ENCODE measurements around the gene KRTAP4-8.

The KRTAP4-8 gene

DNA sequence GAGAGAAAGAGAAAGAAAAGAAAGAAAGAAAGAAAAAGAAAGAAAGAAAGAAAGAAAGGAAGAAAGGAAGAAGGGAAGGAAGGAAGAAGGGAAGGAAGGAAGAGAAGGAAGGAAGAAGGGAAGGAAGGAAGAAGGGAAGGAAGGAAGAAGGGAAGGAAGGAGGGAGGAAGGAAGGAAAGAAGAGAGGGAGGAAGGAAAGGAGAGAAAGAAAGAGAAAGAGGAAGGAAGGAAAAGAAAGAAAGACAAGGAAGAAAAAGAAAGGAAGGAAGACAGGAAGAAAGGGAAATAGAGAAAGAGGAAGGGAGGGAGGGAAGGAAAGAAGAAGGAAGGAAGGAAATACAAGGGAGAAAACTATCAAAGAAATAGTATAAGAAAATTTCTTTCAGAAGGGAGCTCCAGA, 21.2 kb downstream of the KRTAP4-8 start:
- Histone ChIP-seq H3K79me2 (ENCODE audit: control insufficient read depth, low read length) (no peaks in the 10 kb centered on the region), H3K9me2 (replicated peaks; ENCODE audit: control insufficient read depth, low read length) (no peaks in the 10 kb centered on the region), H3K27ac (ENCODE audit: low read depth, low read length) (no peak overlapping the region), H3K4me2 (ENCODE audit: low read length) (no peak overlapping the region), H3K36me3 (ENCODE audit: control insufficient read depth, low read length) (no peaks in the 10 kb centered on the region), H4K20me1 (ENCODE audit: control insufficient read depth, insufficient read depth, low read depth, low read length) (no peaks in the 10 kb centered on the region), H3K9me3 (ENCODE audit: control insufficient read depth, insufficient read depth, low read length) (no peaks in the 10 kb centered on the region), H3F3A (ENCODE audit: control insufficient read depth, insufficient read depth) (no peaks in the 10 kb centered on the region), H3K4me1 (ENCODE audit: control insufficient read depth, low read length) (no peaks in the 10 kb centered on the region), H3K4me3 (ENCODE audit: low read length) (no peak overlapping the region), H3K27me3 (ENCODE audit: control insufficient read depth, low read length) (peaks cover 5% of the 10 kb centered on the region; the same call in 1 of the 2 replicates)
- no peak for TF ChIP-seq EZH2phosphoT487 (IDR thresholded peaks at IDR 0.05; ENCODE audit: borderline replicate concordance, low read length)
- TF ChIP-seq, protein P1, sequence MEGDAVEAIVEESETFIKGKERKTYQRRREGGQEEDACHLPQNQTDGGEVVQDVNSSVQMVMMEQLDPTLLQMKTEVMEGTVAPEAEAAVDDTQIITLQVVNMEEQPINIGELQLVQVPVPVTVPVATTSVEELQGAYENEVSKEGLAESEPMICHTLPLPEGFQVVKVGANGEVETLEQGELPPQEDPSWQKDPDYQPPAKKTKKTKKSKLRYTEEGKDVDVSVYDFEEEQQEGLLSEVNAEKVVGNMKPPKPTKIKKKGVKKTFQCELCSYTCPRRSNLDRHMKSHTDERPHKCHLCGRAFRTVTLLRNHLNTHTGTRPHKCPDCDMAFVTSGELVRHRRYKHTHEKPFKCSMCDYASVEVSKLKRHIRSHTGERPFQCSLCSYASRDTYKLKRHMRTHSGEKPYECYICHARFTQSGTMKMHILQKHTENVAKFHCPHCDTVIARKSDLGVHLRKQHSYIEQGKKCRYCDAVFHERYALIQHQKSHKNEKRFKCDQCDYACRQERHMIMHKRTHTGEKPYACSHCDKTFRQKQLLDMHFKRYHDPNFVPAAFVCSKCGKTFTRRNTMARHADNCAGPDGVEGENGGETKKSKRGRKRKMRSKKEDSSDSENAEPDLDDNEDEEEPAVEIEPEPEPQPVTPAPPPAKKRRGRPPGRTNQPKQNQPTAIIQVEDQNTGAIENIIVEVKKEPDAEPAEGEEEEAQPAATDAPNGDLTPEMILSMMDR (IDR thresholded peaks at IDR 0.05; ENCODE audit: low read depth, low read length, poor library complexity, severe bottlenecking), result no peak

- no peaks in the 10 kb centered on the region for H3K9me2 ChIP-seq (replicated peaks; ENCODE audit: control insufficient read depth, low read length)
- TF ChIP-seq, protein P1 (IDR thresholded peaks at IDR 0.05; ENCODE audit: low read depth, low read length, poor library complexity, severe bottlenecking), result no peak
- TF ChIP-seq EZH2phosphoT487 (IDR thresholded peaks at IDR 0.05; ENCODE audit: borderline replicate concordance, low read length), result no peak
- no peak overlapping the region for H3K4me3 ChIP-seq (ENCODE audit: low read length)
These were observed 24.3 kb downstream of the KRTAP4-8 start for GRCh38 chr17:41073676-41074075.

DNA sequence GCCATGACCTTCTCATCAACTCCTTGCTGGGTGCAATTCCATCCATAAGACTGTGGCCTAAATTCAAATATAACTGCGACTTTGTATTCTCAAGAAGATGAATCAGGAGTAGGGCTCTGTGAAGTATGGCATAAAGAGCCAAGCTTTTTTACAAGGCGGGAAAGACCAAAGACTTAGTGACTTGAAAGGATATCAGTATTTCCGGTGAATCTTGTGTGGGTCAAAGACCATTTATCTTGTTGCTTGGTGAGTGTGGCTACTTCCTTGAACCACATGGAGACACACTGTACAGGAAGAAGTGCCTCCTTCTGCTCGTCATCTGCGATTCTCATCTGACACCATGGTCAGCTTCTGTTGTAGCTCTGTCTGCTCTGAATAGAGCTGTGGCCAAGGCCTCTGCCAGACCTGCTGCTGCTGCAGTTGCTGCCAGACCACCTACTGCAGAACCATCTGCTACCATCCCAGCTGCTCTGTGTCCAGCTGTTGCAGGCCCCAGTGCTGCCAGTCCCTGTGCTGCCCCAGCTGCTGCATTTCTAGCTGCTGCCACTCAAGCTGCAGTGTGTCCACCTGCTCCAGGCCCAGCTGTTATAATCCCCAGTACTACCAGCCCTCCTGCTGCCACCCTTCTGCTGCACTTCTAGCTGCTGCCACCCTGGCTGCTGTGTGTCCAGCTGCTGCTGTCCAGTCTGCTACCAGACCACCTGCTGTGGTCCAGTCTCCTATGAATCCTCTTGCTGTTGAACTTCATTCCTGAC, 26.2 kb downstream of the KRTAP4-8 start:
- no peaks in the 10 kb centered on the region for H4K20me1 ChIP-seq (ENCODE audit: control insufficient read depth, insufficient read depth, low read depth, low read length)
- H3K9me3 ChIP-seq (ENCODE audit: control insufficient read depth, insufficient read depth, low read length), result no peaks in the 10 kb centered on the region
- no peaks in the 10 kb centered on the region for H3K4me1 ChIP-seq (ENCODE audit: control insufficient read depth, low read length)
- no peaks in the 10 kb centered on the region for H3F3A ChIP-seq (ENCODE audit: control insufficient read depth, insufficient read depth)
- no peaks in the 10 kb centered on the region for H3K79me2 ChIP-seq (ENCODE audit: control insufficient read depth, low read length)
- TF ChIP-seq, protein P1 (IDR thresholded peaks at IDR 0.05; ENCODE audit: low read depth, low read length, poor library complexity, severe bottlenecking), result no peak
- no peak for TF ChIP-seq EZH2phosphoT487 (IDR thresholded peaks at IDR 0.05; ENCODE audit: borderline replicate concordance, low read length)
- H3K27me3 ChIP-seq (ENCODE audit: control insufficient read depth, low read length), result peaks cover 5% of the 10 kb centered on the region; the same call in 1 of the 2 replicates
- H3K4me2 ChIP-seq (ENCODE audit: low read length), result no peak overlapping the region
- no peak overlapping the region for H3K27ac ChIP-seq (ENCODE audit: low read depth, low read length)
- H3K9me2 ChIP-seq (replicated peaks; ENCODE audit: control insufficient read depth, low read length), result no peaks in the 10 kb centered on the region
- H3K4me3 ChIP-seq (ENCODE audit: low read length), result no peak overlapping the region
- H3K36me3 ChIP-seq (ENCODE audit: control insufficient read depth, low read length), result no peaks in the 10 kb centered on the region

More at GRCh38 chr17:41073676-41074075, 24.3 kb downstream of the KRTAP4-8 start:
- Histone ChIP-seq H3K36me3 (ENCODE audit: control insufficient read depth, low read length) (no peaks in the 10 kb centered on the region), H3K79me2 (ENCODE audit: control insufficient read depth, low read length) (no peaks in the 10 kb centered on the region), H3K4me2 (ENCODE audit: low read length) (no peak overlapping the region), H3F3A (ENCODE audit: control insufficient read depth, insufficient read depth) (no peaks in the 10 kb centered on the region), H3K27me3 (ENCODE audit: control insufficient read depth, low read length) (peaks cover 5% of the 10 kb centered on the region; the same call in 1 of the 2 replicates), H3K9me3 (ENCODE audit: control insufficient read depth, insufficient read depth, low read length) (no peaks in the 10 kb centered on the region), H3K27ac (ENCODE audit: low read depth, low read length) (no peak overlapping the region), H3K4me1 (ENCODE audit: control insufficient read depth, low read length) (no peaks in the 10 kb centered on the region), H4K20me1 (ENCODE audit: control insufficient read depth, insufficient read depth, low read depth, low read length) (no peaks in the 10 kb centered on the region)
